Stimulated activated CD4-positive, alpha-beta T cell treated with anti-CD3 and anti-CD28 coated beads, TNF-alpha, amount 100 ng/mL, for 1 hour (primary cell): ENCODE data around the gene SEMA7A.
"Not testable (repeated sequence)": the region's sequence is repeated elsewhere in the genome, so short reads cannot be mapped to it uniquely, and the experiment has no call there.

Source experiments
- DNase-seq, 3 donors: peaks; one replicate each; pipeline ENCODE4 v3.0.0-alpha.2; 2020; ENCODE audit warnings: low read depth in 3 of 3, low spot score in 1 of 3

SEMA7A gene, protein sequence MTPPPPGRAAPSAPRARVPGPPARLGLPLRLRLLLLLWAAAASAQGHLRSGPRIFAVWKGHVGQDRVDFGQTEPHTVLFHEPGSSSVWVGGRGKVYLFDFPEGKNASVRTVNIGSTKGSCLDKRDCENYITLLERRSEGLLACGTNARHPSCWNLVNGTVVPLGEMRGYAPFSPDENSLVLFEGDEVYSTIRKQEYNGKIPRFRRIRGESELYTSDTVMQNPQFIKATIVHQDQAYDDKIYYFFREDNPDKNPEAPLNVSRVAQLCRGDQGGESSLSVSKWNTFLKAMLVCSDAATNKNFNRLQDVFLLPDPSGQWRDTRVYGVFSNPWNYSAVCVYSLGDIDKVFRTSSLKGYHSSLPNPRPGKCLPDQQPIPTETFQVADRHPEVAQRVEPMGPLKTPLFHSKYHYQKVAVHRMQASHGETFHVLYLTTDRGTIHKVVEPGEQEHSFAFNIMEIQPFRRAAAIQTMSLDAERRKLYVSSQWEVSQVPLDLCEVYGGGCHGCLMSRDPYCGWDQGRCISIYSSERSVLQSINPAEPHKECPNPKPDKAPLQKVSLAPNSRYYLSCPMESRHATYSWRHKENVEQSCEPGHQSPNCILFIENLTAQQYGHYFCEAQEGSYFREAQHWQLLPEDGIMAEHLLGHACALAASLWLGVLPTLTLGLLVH

DNA sequence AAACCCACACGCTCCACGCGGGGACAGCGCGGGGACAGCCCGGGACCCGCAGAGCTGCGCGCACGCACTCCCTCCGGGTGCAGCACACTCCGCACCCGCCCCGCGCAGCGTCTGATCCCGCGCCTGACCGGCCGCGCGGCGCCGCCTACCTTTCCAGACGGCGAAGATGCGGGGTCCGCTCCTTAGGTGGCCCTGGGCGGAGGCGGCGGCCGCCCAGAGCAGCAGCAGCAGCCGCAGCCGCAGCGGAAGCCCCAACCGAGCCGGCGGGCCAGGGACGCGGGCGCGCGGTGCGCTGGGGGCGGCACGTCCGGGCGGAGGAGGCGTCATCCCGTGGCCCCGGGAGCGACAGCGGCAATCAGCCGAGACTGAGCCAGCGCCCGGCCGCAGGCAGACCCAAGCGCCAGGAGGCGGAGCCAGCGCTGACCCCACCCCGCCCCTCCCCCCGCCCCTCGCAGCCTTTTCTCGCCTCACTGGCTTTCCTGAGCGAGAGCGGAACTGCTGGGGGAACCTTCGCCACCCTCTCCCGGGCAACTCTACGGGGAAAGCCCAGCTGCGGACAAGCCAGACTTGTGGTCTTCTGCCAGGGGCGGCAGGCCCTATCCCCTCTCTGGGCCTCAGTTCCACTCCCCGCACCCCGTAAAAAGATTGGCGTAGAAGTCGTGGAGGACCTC is at the start of gene SEMA7A:
TSS of gene SEMA7A (minus strand) at position 367 of the 671 bp plus-strand sequence. CDS start at position 327, 40 bp downstream.
- peak; percentile 22 to 65 (median 57) for DNase-seq

DNA sequence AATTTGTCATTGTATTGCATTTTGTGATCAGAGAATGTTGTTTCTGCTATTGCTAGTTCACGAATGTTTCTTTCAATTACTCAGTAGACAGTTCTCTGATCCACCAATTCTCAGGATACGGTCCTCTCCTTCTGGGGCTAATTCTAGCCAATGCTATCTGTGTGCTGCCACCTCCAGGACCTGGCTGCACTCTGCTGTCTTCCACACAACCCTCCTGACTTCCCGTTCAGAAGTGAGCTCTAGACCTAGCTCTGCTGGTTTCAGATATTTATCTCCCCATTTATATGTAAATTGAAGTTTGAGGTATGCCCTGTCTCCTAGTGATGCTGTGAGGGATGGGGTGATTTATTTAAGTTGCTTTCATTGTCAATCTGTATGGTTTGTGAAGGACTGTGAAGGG is 48.9 kb upstream of the SEMA7A start:
- DNase-seq = no peak

DNA sequence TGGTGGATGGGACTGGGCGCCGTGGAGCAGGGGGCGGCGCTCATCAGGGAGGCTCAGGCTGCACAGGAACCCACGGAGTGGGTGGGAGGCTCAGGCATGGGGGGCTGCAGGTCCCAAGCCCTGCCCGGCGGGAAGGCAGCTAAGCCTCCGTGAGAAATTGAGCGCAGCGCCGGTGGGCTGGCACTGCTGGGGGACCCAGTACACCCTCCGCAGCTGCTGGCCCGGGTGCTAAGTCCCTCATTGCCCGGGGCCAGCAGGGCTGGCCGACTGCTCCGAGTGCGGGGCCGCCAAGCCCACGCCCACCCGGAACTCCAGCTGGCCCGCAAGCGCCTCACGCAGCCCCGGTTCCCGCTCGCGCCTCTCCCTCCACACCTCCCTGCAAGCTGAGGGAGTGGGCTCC is 46.6 kb upstream of the SEMA7A start:
- DNase-seq = not testable (repeated sequence)

DNA sequence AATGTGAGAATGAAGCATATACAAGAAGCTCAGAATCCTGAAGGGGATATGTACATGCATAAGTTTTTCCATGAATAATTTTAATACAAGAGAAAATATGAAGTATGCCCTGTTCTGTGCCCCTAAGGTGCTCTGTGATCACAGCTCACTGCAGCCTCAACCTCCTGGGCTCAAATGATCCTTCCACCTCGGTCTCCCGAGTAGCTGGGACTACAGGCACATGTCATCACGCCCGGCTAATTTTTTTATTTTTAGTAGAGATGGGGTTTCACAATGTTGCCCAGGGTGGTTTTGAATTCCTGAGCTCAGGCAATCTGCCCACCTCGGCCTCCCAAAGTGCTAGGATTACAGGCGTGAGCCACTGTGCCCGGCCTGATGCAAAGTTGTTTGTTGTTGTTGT is 37.9 kb upstream of the SEMA7A start:
- DNase-seq = not testable (repeated sequence)

DNA sequence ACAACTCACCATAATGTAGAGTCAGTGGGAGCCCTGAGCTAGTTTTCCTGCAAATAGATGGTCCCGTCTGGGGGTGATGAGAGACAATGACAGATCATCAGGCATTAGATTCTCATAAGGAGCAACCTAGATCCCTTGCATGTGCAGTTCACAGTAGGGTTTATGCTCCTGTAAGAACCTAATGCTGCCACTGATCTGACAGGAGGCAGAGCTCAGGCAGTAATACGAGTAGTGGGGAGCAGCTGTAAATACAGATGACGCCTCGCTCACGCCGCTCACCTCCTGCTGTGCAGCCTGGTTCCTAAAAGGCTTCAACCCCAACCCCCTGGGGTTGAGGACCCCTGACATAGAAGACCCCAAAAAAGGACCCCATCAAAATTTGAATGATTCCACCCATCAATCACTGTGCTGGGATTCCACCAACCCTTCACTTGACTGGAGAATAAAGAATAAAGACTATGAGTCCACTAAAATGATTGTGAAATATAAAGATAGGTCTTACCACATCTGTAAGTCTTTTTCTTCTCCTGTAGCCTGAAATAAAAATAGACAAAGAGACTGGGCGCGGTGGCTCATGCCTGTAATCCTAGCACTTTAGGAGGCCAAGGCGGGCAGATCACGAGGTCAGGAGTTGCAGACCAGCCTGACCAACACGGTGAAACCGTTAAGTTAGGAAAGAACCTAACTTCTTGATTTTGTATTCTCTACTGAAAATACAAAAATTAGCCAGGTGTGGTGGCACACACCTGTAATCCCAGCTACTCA is 37.1 kb upstream of the SEMA7A start:
- no peak for DNase-seq

DNA sequence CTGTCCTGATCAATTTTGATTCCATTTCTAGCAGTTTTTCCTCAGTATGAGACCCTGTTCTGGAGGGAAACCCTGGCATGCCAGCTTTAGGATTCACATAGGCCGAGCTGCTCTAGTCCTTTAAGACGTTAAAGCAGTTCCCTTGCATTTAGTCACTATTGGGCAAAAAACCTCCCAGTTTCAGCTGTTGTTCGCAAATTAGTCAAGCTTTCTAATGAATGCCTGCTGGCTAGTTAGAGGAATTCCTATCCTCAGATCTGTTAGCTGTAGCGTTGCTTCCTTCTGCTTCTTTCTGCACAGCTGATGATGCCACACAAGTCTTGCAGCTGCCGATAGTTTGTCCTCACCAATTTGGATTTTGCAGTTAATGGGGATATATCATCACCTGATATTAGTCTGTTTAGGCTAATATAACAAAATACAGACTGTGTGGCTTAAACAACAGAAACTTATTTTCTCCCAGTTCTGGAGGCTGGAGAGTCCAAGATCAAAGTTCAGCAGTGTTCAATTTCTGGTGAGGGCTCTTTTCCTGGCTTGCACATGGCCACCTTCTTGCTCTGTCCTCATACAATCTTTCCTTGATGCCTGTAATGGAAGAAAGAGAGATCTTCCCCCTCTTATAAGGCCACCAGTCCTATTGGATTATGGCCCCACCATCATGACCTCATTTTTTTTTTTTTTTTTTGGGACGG is 34.7 kb upstream of the SEMA7A start:
- no peak for DNase-seq

DNA sequence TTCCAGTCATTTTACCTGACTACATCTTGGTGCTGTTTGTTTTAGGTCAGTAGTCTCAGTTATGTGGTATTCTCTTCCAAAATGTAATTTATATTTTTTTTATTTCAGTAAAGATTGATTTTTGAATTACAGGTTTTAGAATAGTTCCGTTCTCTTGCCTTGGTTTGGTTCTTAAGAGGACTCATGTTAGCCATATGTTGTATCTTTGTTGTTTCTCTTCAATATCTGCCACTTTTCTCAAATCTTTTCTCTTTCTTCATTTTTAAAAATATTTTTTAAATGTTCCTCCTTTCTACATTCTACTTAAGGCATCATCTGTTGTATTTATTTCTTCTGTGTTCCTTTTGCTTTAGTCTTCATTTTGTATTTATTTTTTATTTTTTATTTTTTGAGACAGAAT is 32.8 kb upstream of the SEMA7A start:
- DNase-seq = no peak

DNA sequence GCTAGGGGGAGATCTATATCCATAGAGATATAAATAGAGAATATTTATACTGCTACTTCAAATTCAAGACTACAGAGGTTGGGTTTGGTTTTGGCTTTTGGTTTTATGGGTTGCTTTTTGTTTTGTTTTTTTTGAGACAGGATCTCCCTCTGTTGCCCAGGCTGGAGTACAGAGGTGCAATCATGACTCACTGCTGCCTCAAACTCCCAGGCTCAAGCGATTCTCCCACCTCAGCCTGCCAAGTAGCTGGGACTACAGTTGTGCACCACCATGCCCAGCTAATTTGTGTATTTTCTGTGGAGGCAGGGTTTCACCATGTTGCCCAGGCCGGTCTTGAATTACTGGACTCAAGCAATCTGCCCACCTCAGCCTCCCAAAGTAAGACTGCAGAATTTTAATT is 31.1 kb upstream of the SEMA7A start:
- DNase-seq = no peak

DNA sequence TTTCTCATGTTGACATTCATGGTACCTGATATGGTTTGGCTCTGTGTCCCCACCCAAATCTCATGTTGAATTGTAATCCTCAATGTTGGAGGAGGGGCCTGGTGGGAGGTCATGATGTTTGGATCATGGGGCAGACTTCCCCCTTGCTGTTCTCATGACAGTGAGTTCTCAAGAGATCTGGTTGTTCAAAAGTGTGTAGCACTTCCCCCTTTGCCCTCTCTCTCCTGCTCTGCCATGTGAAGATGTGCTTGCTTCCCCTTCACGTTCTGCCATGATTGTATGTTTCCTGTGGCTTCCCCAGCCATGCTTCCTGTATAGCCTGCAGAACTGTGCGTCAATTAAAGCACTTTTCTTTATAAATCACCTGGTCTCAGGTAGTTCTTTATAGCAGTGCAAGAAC is 30.5 kb upstream of the SEMA7A start:
- no peak for DNase-seq

DNA sequence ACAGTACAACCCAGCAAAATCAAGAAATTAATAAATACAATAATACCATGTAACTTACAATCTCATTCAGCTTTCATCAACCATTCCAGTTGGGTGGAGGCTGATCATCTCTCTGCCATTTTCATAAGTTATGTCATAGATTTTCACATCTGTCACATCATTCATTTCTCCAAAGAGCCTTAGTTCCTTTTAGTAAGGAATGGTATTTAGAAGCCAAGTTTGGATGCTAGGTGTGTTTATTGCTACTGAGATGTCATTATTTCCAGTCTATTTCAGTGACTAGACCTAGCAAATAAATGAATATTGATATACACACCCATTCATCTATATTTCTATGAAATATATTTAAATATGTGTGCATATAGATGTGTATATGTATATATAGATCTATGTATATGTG is 29.9 kb upstream of the SEMA7A start:
- no peak for DNase-seq

DNA sequence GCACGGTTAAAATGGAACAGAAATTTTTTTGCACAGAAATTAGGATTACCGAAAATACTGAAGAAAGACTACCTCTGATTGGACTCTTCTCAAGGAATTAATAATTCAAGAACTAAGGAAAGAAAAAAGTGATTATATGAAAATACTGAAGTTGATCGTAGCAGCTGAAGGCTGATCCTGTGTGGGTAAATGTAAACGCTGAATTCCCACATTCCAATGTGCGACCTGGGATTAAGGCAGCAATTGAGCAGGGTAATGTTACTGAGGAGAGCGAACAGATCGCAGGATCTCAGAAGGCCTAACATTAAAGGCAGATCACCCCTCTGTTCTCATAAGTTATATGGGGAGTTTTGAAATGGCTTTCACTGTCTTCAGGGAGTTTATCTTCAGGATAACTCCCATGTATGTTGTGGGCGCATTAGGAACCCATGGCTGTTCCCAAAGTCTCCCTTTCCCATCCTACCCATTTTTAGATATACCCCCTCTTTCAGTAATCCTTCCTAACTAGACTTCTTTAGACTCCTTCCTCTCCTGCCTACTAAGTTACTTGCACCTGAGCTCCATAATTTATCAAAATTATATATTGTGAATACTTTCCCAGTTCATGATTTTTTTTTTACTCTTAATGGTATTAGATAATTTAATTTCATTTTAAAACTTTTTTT is 28.2 kb upstream of the SEMA7A start:
- DNase-seq = no peak

DNA sequence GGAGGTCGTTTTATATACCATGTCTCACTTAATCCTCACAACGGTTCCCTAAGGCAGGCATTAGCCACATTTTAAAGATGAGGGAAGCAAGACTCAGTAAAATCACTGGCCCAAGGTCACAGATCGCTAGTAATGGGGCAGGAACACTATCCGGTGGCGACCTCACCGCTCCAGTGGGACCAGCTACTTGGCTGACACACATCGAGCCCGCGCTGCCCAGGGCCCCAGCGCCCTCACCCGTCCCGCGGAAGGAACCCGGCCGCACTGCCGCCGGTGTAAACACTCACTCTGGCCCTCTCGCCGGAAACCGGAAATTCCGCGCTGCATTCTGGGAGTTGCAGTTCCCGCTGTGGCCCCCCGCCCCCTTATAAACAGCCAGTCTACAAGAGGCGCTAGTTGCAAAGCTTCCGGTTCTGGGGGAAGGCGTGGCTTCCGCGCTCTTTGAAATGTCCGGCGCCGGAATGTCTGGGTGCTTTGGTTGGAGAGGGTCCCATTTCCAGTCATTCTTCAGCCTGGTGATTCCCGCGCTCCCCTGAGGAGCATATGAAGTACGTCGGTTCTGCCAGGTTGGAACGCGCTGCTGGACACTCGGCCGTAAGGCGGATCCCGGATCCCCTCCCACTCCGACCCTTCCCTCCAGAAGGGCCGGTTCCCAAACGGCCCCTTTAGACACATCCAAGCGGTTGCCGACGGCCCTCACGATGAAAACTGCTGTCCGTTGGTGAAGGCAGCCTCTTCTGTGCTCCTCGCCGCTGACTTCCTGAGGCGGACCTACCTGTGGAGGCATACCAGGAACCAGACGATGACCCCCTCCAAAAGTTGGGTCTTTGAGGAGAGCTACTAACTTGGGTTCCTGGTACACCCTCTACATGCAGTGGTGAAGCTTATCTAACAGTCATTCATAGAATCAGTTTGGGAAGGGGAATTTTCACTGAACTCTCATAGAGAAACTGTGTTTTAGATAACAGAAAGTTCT is 27.4 kb upstream of the SEMA7A start, which contains the start of gene UBL7:
TSS of gene UBL7 (minus strand) at position 290 of the 976 bp plus-strand sequence. CDS start 2,293 bp downstream, outside the sequence.
- peak; percentile 87 to 92 (median 87) for DNase-seq

DNA sequence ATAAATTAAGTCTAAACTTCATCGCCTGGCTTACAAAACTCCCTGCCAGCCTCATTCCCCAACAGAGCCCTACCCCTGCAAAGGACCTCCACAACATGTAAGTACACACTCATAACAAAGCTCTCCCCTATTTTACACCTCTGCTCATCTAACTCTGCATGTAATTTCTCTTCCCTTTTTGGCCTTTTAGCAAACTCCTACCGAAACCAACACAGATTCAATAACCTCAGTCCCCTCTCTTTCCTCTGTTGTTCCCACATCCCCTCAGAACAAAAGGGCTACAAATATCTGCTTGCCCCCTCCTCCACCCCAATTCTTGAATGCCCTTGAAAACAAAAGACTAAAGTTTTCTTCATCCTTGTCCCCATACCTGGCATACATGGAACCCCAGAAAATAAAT is 26.5 kb upstream of the SEMA7A start:
- DNase-seq = no peak

DNA sequence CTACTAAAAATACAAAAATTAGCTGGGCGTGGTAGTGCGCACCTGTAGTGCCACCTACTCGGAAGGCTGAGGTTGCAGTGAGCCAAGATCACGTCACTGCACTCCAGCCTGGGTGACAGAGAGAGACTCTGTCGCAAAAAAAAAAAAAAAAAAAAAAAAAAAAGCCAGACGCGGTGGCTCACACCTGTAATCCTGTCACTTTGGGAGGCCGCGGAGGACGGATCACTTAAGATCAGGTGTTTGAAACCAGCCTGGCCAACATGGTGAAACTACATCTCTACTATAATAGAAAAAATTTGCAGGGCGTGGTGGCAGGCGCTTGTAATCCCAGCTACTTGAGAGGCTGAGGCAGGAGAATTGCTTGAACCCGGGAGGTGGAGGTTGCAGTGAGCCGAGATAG is 26.0 kb upstream of the SEMA7A start:
- not testable (repeated sequence) for DNase-seq

DNA sequence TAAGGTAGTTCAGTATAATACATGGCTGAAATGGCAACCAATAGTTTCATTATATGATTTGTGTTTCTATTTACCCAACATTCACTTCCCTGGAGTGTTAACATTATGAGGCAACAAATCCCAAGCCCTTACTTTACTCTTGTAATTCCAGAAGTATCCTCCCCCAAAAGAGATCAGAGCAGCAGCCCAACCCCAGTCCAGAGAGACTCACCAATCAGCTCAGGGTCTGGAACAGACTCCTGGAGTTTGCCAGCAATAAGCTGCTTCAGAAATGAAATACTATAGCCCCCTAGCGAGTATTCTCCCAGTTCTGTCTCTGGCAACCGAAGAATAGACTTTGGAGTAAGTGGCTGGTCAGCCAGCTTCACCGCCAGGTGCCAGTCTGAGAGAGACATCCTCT is 24.7 kb upstream of the SEMA7A start:
- no peak for DNase-seq

DNA sequence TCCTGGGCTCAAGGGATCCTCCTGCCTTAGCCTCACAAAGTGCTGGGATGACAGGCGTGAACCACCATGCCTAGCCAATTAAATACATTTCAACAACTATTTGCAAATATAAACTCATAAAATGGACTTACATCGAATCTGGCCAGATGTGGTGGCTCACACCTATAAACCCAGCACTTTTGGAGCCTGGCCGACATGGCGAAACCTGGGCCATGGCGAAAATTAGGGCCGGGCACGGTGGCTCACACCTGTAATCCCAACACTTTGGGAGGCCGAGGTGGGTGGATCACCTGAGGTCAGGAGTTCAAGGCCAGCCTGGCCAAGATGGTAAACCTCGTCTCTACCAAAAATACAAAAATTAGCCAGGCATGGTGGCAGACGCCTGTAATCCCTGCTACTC is 23.3 kb upstream of the SEMA7A start:
- DNase-seq = not testable (repeated sequence)

DNA sequence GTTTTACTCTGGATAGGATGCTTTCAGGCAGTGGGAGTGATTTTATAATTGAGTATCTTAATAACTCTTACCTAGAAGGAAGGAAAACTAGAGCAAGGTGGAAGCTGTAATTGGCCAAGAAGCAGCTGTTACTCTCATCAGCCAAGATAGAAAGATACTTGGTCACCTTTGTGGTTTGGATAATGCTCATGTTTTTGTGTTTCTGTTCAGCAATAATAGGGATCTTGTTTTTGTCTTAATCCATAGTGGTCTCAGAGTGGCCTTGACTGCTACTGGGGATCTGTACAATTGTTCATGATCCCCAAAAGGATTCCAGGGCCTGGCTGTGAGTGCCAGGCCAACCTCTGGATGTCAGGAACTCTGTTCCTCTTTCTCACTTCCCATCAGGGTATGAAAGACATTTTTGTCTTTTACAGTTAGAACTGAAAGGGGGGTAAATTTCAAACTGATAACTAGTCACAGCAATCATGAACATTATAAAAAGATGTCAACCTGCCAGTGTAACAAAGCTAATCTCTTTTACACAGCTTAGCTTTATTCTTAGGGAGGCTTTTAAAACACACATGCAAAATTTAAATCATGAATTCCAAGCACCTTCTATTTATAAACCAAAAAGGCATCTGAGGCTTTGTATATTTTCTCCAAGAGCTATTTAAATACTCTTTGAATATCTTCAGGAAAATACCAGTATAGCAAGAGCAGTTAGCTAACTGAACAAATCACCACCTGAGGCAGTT is 21.2 kb upstream of the SEMA7A start:
- DNase-seq = no peak
